HG02938 (cell line): ENCODE data around the gene ATP8B2.
A peak's percentile ranks its signal among the peaks of the same experiment; 100 is the strongest.
"Not testable (repeated sequence)": the region's sequence is repeated elsewhere in the genome, so short reads cannot be mapped to it uniquely, and the experiment has no call there.

ENCODE experiments used
- ATAC-seq: cut with Tn5 transposase; IDR thresholded peaks from one replicate; pipeline ENCODE4 v1.9.1; 2021; ENCODE audit warnings: mild to moderate bottlenecking, moderate library complexity; ENCODE audit not compliant: unreplicated experiment

Gene ATP8B2, protein sequence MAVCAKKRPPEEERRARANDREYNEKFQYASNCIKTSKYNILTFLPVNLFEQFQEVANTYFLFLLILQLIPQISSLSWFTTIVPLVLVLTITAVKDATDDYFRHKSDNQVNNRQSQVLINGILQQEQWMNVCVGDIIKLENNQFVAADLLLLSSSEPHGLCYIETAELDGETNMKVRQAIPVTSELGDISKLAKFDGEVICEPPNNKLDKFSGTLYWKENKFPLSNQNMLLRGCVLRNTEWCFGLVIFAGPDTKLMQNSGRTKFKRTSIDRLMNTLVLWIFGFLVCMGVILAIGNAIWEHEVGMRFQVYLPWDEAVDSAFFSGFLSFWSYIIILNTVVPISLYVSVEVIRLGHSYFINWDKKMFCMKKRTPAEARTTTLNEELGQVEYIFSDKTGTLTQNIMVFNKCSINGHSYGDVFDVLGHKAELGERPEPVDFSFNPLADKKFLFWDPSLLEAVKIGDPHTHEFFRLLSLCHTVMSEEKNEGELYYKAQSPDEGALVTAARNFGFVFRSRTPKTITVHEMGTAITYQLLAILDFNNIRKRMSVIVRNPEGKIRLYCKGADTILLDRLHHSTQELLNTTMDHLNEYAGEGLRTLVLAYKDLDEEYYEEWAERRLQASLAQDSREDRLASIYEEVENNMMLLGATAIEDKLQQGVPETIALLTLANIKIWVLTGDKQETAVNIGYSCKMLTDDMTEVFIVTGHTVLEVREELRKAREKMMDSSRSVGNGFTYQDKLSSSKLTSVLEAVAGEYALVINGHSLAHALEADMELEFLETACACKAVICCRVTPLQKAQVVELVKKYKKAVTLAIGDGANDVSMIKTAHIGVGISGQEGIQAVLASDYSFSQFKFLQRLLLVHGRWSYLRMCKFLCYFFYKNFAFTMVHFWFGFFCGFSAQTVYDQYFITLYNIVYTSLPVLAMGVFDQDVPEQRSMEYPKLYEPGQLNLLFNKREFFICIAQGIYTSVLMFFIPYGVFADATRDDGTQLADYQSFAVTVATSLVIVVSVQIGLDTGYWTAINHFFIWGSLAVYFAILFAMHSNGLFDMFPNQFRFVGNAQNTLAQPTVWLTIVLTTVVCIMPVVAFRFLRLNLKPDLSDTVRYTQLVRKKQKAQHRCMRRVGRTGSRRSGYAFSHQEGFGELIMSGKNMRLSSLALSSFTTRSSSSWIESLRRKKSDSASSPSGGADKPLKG

DNA sequence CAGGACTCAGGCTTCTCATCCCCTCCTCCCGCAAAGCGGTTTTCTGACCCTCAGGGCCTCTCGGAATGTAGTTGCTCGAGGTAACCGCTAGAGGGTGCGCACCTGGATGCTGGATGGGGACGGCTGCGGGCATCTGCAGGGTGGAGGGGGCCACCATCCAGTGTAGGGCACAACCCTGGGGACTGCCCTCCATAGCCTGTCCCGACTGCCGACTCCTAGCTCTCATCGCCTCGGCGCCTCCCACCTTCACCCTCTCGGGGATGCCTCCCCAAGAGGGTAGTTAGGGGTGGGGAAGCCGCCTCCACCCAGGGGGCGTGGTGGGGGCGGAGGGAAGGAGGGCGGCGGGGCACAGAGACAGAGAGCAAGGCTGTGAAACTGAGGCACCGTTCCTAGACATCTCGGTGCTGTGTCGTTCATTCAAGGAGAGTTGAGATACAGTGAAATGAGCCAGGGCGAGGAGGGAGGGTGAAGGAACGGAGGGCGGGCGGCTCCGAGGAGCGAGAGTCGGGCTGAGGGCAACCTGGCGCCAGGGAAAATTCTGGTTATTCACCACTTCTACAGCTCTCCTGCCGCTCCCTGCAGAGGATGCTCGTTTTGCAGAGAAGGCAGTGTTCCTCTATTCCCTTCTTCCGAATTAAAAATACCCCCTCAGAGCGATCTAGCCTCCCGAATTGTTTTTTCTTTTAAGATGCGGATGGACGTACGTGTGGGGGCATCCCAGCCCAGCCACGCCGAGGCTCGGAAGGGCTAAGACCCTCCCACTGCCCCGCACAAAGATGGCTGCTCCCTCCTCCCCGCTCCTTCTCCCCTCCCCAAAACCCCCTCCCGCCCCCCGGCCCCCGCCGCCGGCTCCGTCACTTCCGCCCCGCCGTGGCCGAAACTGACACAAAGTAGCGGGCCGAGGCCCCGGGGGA lies at the start of gene ATP8B2:
TSS of gene ATP8B2 (plus strand) at position 857 of the 914 bp plus-strand sequence. CDS start 2,617 bp downstream, outside the sequence.
- peak; percentile 60 for ATAC-seq

DNA sequence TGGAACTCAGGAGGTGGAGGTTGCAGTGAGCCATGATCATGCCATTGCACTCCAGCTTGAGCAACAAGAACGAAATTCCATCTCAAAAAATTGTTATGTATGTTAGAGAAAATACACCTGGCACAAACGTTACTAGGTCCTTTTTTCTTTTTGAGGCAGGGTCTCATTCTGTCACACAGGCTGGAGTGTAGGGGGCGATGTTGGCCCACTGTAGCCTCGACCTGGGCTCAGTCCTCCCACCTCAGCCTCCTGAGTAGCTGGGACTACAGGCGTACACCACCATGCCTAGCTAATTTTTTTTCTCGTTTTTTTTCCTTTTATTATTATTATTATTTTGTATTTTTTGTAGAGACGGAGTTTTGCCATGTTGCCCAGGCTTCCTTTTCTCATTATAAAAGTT lies 48.5 kb upstream of the ATP8B2 start:
- no peak for ATAC-seq

DNA sequence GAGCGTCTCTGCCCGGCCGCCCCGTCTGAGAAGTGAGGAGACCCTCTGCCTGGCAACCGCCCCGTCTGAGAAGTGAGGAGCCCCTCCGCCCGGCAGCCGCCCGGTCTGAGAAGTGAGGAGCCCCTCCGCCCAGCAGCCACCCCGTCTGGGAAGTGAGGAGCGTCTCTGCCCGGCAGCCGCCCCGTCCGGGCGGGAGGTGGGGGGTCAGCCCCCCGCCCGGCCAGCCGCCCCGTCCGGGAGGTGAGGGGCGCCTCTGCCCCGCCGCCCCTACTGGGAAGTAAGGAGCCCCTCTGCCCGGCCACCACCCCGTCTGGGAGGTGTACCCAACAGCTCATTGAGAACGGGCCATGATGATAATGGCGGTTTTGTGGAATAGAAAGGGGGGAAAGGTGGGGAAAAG lies 37.7 kb upstream of the ATP8B2 start:
- not testable (repeated sequence) for ATAC-seq

DNA sequence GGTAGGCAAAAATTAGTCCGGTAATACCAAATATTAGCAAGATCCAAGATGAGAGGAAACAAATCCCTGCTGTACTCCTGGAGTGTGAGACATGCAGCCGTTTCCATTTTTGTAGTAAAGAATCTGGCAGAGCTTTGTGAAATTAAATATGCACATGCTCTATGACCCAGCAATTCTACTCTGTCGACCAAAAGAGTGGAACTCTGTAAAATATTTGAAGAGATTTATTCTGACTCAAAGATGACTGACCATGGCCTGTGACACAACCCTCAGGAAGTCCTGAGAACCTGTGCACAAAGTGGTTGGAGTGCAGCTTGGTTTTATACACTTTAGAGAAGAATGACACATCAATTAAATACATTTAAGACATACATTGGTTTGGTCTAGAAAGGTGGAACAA lies 36.7 kb upstream of the ATP8B2 start:
- no peak for ATAC-seq

DNA sequence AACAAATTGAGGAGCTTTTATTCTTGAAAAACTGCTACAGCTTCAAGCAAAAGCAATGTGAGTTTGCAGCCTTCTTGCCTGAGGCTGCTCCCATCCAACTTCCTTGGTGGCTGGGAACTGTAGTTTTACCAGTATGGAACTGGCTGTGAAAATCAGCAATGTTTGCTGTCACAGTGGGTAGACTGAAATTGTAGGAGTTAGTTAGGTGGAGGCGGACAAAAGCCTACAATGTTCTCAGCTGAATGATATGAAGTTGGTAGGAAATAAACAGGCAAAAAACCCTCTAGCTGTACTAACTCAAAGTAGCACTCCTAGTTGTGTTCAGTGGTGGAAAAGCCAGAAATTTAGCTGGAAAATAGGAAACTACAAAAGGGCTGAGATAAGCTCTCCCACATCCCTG lies 34.4 kb upstream of the ATP8B2 start:
- ATAC-seq = no peak

DNA sequence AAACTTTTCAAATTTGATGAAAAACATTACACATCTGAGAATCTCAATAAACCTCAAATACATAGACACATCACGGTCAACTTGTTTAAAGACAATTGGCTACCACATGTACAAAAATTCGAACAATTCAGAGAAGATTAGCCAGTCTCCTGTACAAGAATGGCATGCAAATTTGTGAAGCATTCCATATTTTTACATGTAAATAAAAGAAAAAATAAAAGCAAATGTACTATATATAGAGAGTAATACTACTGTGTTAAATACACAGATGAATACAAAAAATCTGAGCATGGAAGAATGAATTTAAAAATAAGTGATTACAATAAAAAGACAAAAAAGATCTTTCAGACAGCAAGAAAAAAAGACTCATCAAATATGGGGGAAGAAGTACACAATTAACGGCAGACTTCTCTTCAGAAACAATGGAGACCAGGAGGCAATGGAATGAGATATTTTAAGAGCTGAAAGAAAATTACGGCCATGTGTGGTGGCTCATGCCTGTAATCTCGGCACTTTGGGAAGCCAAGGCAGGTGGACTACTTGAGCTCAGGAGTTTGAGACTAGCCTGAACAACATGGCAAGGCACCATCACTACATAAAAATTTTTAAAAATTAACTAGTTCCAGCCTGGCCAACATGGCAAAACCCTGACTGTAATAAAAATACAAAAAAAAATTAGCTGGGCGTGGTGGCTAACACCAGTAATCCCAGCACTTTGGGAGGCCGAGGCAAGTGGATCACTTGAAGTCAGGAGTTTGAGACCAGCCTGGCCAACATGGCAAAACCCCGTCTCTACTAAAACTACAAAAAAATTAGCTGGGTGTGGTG lies 29.7 kb upstream of the ATP8B2 start:
- ATAC-seq = no peak

DNA sequence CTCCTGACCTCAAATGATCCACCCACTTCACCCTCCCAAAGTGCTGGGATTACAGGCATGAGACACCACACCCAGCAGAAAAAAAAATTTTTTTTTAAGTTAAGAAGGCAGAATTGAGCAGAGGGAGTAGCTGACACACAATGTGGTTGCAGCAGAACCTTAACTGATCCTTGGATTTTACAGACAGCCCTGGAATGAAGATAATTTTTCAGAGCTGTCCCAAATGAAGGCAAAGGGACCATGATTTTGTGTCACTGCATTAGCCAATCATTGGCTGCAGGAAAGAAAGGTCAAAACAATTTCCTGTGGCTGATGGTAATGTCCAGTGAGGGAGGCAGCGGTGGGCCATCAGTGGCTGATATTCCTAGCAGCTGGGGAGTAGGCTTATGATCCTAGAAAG lies 23.7 kb upstream of the ATP8B2 start:
- ATAC-seq = no peak

DNA sequence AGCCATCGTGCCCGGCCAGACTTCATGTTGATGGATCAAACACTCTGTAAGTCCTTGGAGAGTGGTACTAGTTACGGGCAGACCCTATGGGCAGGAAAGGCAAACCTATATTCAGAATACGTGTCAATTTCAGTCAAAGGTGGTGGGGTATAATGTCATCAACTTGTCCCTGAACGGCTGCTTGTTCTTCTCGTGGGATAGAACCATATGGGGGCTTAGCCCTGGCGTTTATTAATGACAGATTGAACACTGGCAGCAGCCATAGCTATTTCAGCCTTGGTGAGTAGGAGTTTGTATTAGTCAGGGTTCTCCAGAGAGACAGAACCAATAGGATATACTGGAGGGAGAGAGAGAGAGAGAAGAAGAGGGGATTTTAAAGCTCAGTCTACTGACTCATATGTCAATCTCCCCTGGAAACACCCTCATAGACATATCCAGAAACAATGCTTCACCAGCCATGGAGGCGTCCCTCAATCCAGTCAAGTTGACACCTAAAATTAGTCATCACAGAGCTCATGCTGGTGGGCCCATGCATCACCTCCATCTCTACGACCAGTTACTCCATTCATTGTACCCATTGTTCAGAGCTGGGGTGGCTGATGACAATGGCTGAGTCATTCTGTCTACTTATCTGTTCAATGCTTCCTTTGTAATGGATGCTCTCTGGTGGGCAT lies 20.5 kb upstream of the ATP8B2 start:
- ATAC-seq = peak; percentile 44

DNA sequence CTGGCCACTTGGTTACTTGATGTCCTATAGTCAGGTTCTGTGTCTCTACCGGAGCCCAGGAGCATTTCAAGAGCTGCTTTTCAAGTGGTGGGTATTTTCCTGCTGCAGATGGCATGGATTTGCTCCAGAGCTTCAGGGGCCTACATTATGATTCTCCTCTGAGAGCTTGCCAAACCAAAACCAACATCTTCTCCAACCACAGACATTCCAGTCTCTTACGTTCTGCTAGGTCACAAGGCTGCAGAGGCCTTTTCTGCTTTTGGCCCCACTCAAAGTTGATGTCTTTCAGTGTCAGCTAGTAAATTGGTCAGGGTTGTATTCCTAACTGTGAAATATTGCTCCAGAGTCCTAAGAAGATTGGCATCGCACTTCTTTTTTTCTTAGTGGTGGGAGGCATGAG lies 19.2 kb upstream of the ATP8B2 start:
- no peak for ATAC-seq

DNA sequence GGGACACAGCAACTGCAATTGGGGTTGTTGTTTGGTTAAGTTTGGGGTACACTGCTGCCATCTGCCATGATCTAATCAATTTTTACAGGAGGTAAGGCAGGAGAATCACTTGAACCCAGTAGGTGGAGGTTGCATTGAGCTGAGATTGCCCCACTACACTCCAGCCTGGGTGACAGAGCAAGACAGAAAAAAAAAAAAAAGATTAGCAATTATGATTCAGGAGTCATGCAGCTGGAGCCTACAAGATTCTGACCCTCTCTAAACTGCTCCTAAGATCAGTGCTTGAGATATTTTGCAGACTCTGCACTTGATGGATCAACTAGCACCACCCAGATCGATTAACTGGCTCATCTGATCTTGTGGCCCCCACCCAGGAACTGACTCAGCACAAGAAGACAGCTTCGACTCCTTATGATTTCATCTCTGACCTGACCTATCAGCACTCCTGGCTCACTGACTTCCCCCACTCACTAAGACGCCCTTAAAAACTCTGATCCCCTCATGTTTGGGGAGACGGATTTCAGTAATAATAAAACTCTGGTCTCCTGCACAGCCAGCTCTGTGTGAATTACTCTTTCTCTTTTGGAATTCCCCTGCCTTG lies 17.6 kb upstream of the ATP8B2 start:
- not testable (repeated sequence) for ATAC-seq

DNA sequence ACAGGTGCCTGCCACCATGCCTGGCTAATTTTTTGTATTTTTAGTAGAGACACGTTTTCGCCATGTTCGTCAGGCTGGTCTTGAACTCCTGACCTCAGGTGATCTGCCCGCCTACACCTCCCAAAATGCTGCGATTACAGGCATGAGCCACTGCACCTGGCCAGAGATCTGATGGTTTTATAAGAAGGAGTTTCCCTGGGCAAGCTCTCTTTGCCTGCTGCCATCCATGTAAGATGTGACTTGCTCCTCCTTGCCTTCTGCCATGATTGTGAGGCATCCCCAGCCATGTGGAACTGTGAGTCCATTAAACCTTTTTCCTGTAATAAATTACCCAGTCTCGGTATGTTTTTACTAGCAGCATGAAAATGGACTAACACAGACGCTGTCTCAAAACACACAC lies 16.2 kb upstream of the ATP8B2 start:
- ATAC-seq = not testable (repeated sequence)

DNA sequence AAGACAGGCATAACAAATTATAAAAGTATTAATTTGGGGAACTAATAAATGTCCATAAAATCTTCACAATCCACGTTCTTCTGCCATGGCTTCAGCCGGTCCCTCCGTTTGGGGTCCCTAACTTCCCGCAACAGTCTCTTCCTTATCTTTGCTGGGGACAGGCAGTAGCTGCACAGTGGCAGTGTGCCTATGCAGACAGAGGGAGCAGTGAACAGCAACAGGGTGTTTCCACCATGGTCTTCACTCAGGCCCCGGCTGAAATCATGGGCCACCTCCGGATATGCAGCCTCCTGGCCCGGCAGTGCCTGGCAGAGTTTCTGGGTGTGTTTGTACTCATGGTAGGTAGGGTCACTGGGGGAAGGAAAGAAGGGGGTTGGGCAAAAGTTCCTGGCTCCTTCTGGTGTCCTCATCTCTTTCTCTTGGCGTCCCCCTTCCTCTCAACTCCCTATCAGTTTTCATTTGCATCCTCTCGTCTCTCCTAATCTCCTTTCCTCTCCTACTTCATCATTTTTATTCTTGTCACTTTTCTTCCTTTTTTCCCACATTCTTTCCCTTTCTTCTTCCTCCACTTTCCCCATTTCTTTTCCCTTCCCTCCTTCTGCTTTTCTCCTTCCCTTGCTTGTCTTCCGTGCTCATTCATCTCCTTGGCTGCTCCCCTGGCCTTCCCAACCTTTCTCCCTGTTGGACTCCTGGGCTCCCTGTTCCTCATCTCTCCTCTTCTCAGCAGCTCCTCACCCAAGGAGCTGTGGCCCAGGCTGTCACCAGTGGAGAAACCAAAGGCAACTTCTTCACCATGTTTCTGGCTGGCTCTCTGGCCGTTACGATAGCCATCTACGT lies 12.9 kb upstream of the ATP8B2 start:
- not testable (repeated sequence) for ATAC-seq

DNA sequence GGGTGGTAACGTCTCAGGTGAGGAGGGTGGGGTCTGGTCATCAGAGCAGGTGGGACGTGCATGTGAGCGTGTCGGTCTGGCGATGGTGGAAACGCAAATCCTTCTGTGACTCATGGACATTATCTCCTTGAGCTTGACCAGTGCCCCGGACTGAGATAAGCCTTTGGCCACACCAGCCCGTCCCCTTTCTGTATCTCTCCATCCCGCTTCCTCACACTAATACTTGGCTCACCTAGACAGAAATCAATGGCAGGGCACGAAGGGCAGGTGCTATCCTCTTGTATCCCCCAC lies 12.3 kb upstream of the ATP8B2 start:
- ATAC-seq = no peak

DNA sequence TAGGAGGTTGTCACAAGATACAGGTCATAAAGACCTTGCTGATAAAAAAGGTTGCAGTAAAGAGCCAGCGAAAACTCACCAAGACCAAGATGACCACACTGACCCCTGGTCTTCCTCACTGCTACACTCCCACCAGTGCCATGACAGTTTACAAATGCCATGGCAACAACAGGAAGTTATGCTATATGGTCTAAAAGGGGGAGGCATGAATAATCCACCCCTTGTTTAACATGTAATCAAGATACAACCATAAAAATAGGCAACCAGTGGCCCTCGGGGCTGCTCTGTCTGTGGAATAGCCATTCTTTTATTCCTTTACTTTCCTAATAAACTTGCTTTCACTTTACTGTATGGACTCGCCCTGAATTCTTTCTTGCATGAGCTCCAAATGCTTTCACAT lies 11.1 kb upstream of the ATP8B2 start:
- not testable (repeated sequence) for ATAC-seq

DNA sequence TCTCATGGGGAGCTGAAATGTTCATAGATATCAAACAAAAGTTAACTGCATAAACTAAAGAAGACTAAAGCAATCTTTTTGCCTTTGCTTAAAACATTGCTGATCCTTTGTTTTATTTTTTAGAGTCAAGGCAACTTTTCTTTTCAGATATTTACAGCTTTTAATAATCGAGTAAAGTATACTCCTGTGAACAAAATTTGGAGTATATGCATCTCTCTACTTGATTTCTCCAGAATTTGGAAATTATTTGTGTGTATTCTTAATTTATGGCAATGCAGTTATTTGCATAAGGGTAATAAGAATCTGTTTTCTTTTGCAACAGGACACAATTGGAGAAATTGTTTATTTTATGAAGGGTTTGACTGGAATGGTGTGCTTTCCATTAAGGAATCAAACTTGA lies 8.6 kb upstream of the ATP8B2 start:
- no peak for ATAC-seq

DNA sequence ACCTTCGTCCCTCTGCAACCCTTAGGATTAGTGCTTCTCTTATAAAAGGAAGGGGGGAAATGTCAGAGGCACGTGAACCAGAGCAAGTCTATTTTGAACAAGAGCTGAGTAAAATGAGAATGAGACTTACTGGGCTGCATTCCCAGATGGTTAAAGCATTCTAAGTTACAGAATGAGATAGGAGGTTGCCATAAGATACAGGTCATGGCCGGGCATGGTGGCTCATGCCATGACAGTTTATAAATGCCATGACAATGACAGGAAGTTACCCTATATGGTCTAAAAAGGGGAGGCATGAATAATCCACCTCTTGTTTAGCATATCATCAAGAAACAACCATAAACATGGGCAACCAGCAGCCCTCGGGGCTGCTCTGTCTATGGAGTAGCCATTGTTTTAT lies 6.9 kb upstream of the ATP8B2 start:
- ATAC-seq = no peak

DNA sequence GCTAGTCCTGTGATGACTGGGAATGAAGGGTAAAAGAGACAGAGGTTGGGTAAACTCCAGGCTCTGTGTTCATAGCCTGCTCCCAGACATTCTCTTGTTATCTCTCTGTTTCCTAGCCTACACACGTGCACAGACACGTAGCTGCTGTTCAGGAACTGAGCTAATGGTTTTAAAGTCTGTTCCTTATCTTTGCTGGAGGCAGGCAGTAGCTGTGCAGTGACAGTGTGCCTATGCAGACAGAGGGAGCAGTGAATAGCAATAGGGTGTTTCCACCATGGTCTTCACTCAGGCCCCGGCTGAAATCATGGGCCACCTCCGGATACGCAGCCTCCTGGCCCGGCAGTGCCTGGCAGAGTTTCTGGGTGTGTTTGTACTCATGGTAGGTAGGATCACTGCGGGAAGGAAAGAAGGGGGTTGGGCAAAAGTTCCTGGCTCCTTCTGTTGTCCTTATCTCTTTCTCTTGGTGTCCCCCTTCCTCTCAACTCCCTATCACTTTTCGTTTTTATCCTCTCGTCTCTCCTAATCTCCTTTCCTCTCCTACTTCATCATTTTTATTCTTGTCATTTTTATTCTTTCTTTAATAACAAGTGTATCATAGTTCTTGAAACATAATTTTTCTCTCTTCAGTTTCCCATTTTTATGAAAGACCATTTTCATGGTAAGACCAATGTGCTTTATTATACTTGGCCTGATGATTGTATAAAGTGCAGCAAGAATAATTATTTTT lies 4.3 kb upstream of the ATP8B2 start, which contains the start of gene AQP10:
TSS of gene AQP10 (plus strand) at position 212 of the 727 bp plus-strand sequence. CDS start at position 275, 63 bp downstream.
- ATAC-seq = no peak
